Neural cell (in vitro differentiated cells): ENCODE data around the gene MEX3D. TPM values are rescaled to one million over a fixed set of nuclear protein-coding genes. Genes with fewer than 3 reads are reported as not detected.

Experiments used
- H2AFZ ChIP-seq: fragments of 200-600, 300-800 bp; sonication (generic), shearing (Covaris generic); 2 replicates; pipeline ENCODE4 v1.6.0; 2014; ENCODE audit warnings: low read depth, mild to moderate bottlenecking, antibody characterized with exemption, low read length, moderate library complexity
- H3F3A ChIP-seq: fragments of 200-600 bp; shearing (Covaris generic); 2 replicates; pipeline ENCODE4 v1.6.1; 2016; ENCODE audit warnings: mild to moderate bottlenecking, moderate library complexity, mixed read lengths, antibody characterized with exemption, low read length; ENCODE audit not compliant: insufficient read depth, poor library complexity, severe bottlenecking
- H3K27ac ChIP-seq: fragments of 200-600, 300-800 bp; sonication (generic), shearing (Covaris generic); 2 replicates; pipeline ENCODE4 v1.5.1; 2014; ENCODE audit warnings: mild to moderate bottlenecking, low read length, moderate library complexity
- H3K27me3 ChIP-seq: fragments of 300-800, 200-600 bp; sonication (generic), shearing (Covaris generic); 2 replicates; pipeline ENCODE4 v1.6.0; 2014; ENCODE audit warnings: mild to moderate bottlenecking, low read depth, low read length, moderate library complexity; ENCODE audit not compliant: insufficient read depth
- H3K36me3 ChIP-seq: fragments of 300-800, 200-600 bp; sonication (generic), shearing (Covaris generic); 2 replicates; pipeline ENCODE4 v1.5.1; 2014; ENCODE audit warnings: mild to moderate bottlenecking, antibody characterized with exemption, low read length, moderate library complexity; ENCODE audit not compliant: insufficient read depth
- H3K4me2 ChIP-seq: fragments of 300-800, 200-600 bp; sonication (generic), shearing (Covaris generic); 2 replicates; pipeline ENCODE4 v1.6.0; 2014; ENCODE audit warnings: mild to moderate bottlenecking, low read length
- H3K4me3 ChIP-seq: fragments of 300-800, 200-600 bp; sonication (generic), shearing (Covaris generic); 2 replicates; pipeline ENCODE4 v1.5.1; 2014; ENCODE audit warnings: mild to moderate bottlenecking, low read length, moderate library complexity
- H3K79me2 ChIP-seq: fragments of 200-600 bp; shearing (Covaris generic); replicated peaks from 2 replicates; pipeline ENCODE4 v1.6.0; 2014; ENCODE audit warnings: mild to moderate bottlenecking, low read length, moderate library complexity; ENCODE audit not compliant: insufficient read depth
- H3K9ac ChIP-seq: fragments of 300-800, 200-600 bp; sonication (generic), shearing (Covaris generic); 2 replicates; pipeline ENCODE4 v1.6.1; 2016; ENCODE audit warnings: mild to moderate bottlenecking, low read length, mixed read lengths
- H3K9me2 ChIP-seq: fragments of 200-600 bp; shearing (Covaris generic); 2 replicates; pipeline ENCODE4 v1.6.1; 2016; ENCODE audit warnings: mild to moderate bottlenecking, low read length, mixed read lengths; ENCODE audit not compliant: insufficient read depth
- H3K9me3 ChIP-seq: fragments of 200-600, 300-800 bp; sonication (generic), shearing (Covaris generic); 2 replicates; pipeline ENCODE4 v1.6.1; 2016; ENCODE audit warnings: mild to moderate bottlenecking, mixed run types, low read length, moderate library complexity, mixed read lengths
- H4K20me1 ChIP-seq: fragments of 200-600 bp; shearing (Covaris generic); 2 replicates; pipeline ENCODE4 v1.6.1; 2016; ENCODE audit warnings: mild to moderate bottlenecking, mixed run types; ENCODE audit not compliant: insufficient read depth
- EP300 ChIP-seq: fragments of 450-650 bp; conservative IDR thresholded peaks from 2 replicates; pipeline ENCODE4 v1.6.1; 2014; ENCODE audit warnings: antibody characterized with exemption, mild to moderate bottlenecking, moderate library complexity; ENCODE audit not compliant: poor library complexity, severe bottlenecking
- EZH2 ChIP-seq: fragments of 200-600, 300-800 bp; shearing (Covaris generic), sonication (generic); IDR thresholded peaks from 2 replicates; pipeline ENCODE4 v1.6.1; 2014; ENCODE audit warnings: antibody characterized with exemption, low read length, borderline replicate concordance, mild to moderate bottlenecking; ENCODE audit not compliant: insufficient read depth, poor library complexity, severe bottlenecking
- MXI1 ChIP-seq: fragments of 450-650 bp; conservative IDR thresholded peaks from 2 replicates; pipeline ENCODE4 v1.6.1; 2014; ENCODE audit warnings: antibody characterized with exemption, mild to moderate bottlenecking; ENCODE audit not compliant: poor library complexity, severe bottlenecking
- POLR2AphosphoS5 ChIP-seq: IDR thresholded peaks from 2 replicates; pipeline ENCODE4 v1.6.1; 2012
- RAD21 ChIP-seq: fragments of 450-650 bp; conservative IDR thresholded peaks from 2 replicates; pipeline ENCODE4 v1.6.1; 2014; ENCODE audit warnings: antibody characterized with exemption, mild to moderate bottlenecking, moderate library complexity
- SMC3 ChIP-seq: fragments of 450-650 bp; conservative IDR thresholded peaks from 2 replicates; pipeline ENCODE4 v1.6.1; 2014; ENCODE audit warnings: antibody characterized with exemption, mild to moderate bottlenecking, moderate library complexity; ENCODE audit not compliant: poor library complexity
- TAF1 ChIP-seq: IDR thresholded peaks from 2 replicates; pipeline ENCODE4 v1.6.1; 2012; ENCODE audit warnings: low read depth
- polyA plus RNA-seq: library from polyadenylated mRNA; depleted of rRNA; stranded (reverse); fragments of >200 nt; gene quantifications from 2 replicates; pipeline ENCODE4 v1.2.3, GENCODE V29; 2014
- TF ChIP-seq, protein P1 (sequence below): IDR thresholded peaks from 2 replicates; pipeline ENCODE4 v1.6.1; 2012; ENCODE audit warnings: borderline replicate concordance
- TF ChIP-seq, protein P2 (sequence below): fragments of 450-650 bp; IDR thresholded peaks from 2 replicates; pipeline ENCODE4 v1.5.1; 2014; ENCODE audit warnings: antibody characterized with exemption, mild to moderate bottlenecking, moderate library complexity; ENCODE audit not compliant: poor library complexity, severe bottlenecking

MEX3D gene
- polyA plus RNA-seq, 1 donor from 2014 or later = 20.8 TPM

DNA sequence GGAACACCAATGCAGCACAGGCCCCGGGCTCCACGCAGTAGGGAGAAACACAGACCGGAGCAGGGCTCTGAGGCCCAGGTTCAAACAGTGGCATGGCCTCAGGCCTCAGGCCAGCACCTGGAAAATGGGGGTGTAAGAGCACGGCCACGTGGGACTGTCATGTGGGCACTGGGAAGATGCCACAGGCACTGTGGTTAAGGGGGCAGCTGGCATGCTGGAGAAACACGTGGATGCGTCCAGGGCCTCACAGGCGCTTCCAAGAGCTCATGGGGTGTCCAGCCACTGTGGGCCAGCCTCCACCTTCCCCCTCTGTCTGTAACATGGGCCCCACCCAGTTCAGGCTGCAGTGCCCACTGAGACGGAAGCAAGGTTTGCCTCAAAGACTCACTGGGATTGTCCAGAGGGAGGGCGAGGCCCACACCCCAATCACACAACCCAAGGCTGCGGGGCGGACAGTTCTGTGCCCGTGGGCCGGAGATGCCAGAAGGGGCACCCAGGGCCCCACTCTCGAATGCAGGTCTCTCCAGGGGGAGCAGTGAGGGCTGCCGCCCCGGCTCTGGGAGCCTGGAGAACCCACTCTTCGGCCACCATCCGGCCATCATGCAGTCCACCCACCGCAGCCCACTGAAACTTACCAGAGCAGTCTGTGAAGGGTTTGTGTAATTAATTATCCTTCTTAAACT is 30.8 kb upstream of the MEX3D start:
- peaks cover 5% of the 10 kb centered on the region for H4K20me1 ChIP-seq
- no peaks in the 10 kb centered on the region for H3K9me2 ChIP-seq
- H3K79me2 ChIP-seq = peaks cover 23% of the 10 kb centered on the region
- no peak overlapping the region for H3K9ac ChIP-seq
- H2AFZ ChIP-seq = no peak overlapping the region
- H3K4me2 ChIP-seq = no peak overlapping the region
- TF ChIP-seq EP300 = no peak
- H3K4me3 ChIP-seq = no peak overlapping the region
- H3K27ac ChIP-seq = no peak overlapping the region
- no peaks in the 10 kb centered on the region for H3K27me3 ChIP-seq
- no peaks in the 10 kb centered on the region for H3F3A ChIP-seq
- no peaks in the 10 kb centered on the region for H3K9me3 ChIP-seq
- H3K36me3 ChIP-seq = peaks cover 6% of the 10 kb centered on the region

DNA sequence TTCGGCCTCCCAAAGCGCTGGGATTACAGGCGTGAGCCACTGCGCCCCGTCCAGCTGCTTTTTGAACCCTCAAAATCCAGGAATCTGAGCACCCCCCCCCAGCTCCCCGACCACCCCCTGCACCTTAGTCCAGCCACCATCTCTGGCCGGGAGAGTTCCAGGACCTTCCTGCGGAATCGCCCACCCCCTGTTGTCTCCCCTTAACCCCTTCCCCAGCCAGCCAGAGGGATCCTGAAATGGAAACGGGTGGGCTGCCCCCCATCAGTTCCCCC is 25.3 kb upstream of the MEX3D start:
- H3K9me2 ChIP-seq = no peaks in the 10 kb centered on the region
- H3K9me3 ChIP-seq = no peaks in the 10 kb centered on the region
- no peak overlapping the region for H3K27ac ChIP-seq
- H3K27me3 ChIP-seq = no peaks in the 10 kb centered on the region
- no peaks in the 10 kb centered on the region for H3F3A ChIP-seq
- H3K4me2 ChIP-seq = no peak overlapping the region
- H4K20me1 ChIP-seq = no peaks in the 10 kb centered on the region
- H3K4me3 ChIP-seq = no peak overlapping the region
- no peak overlapping the region for H2AFZ ChIP-seq
- H3K36me3 ChIP-seq = peaks cover 6% of the 10 kb centered on the region
- H3K9ac ChIP-seq = peak overlapping the region; percentile 71
- peaks cover 32% of the 10 kb centered on the region for H3K79me2 ChIP-seq
- TF ChIP-seq SMC3 (no peak), EP300 (no peak), TAF1 (no peak), MXI1 (no peak), RAD21 (no peak), EZH2 (no peak), POLR2AphosphoS5 (no peak)
- TF ChIP-seq, protein P1, sequence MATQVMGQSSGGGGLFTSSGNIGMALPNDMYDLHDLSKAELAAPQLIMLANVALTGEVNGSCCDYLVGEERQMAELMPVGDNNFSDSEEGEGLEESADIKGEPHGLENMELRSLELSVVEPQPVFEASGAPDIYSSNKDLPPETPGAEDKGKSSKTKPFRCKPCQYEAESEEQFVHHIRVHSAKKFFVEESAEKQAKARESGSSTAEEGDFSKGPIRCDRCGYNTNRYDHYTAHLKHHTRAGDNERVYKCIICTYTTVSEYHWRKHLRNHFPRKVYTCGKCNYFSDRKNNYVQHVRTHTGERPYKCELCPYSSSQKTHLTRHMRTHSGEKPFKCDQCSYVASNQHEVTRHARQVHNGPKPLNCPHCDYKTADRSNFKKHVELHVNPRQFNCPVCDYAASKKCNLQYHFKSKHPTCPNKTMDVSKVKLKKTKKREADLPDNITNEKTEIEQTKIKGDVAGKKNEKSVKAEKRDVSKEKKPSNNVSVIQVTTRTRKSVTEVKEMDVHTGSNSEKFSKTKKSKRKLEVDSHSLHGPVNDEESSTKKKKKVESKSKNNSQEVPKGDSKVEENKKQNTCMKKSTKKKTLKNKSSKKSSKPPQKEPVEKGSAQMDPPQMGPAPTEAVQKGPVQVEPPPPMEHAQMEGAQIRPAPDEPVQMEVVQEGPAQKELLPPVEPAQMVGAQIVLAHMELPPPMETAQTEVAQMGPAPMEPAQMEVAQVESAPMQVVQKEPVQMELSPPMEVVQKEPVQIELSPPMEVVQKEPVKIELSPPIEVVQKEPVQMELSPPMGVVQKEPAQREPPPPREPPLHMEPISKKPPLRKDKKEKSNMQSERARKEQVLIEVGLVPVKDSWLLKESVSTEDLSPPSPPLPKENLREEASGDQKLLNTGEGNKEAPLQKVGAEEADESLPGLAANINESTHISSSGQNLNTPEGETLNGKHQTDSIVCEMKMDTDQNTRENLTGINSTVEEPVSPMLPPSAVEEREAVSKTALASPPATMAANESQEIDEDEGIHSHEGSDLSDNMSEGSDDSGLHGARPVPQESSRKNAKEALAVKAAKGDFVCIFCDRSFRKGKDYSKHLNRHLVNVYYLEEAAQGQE = no peak
- TF ChIP-seq, protein P2, sequence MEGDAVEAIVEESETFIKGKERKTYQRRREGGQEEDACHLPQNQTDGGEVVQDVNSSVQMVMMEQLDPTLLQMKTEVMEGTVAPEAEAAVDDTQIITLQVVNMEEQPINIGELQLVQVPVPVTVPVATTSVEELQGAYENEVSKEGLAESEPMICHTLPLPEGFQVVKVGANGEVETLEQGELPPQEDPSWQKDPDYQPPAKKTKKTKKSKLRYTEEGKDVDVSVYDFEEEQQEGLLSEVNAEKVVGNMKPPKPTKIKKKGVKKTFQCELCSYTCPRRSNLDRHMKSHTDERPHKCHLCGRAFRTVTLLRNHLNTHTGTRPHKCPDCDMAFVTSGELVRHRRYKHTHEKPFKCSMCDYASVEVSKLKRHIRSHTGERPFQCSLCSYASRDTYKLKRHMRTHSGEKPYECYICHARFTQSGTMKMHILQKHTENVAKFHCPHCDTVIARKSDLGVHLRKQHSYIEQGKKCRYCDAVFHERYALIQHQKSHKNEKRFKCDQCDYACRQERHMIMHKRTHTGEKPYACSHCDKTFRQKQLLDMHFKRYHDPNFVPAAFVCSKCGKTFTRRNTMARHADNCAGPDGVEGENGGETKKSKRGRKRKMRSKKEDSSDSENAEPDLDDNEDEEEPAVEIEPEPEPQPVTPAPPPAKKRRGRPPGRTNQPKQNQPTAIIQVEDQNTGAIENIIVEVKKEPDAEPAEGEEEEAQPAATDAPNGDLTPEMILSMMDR = no peak
